GM18511 (cell line): ENCODE measurements around the gene PTDSS2.
"Not testable (repeated sequence)": the region's sequence is repeated elsewhere in the genome, so short reads cannot be mapped to it uniquely, and the experiment has no call there.

Source experiments
- ATAC-seq: cut with Tn5 transposase; IDR thresholded peaks from one replicate; pipeline ENCODE4 v1.9.1; 2021; ENCODE audit warnings: mild to moderate bottlenecking, moderate library complexity; ENCODE audit not compliant: unreplicated experiment

PTDSS2 gene

GRCh38 chr11:464316-464715, 14.2 kb downstream of the PTDSS2 start:
- ATAC-seq = no peak

GRCh38 chr11:465896-466530, 15.9 kb downstream of the PTDSS2 start:
- no peak for ATAC-seq

- no peak for ATAC-seq
Measured at GRCh38 chr11:468036-468435, 18.0 kb downstream of the PTDSS2 start.

GRCh38 chr11:468493-468892, 18.4 kb downstream of the PTDSS2 start:
- no peak for ATAC-seq

- not testable (repeated sequence) for ATAC-seq
Measured at GRCh38 chr11:469026-469683, 19.1 kb downstream of the PTDSS2 start.

GRCh38 chr11:469684-470560, 19.8 kb downstream of the PTDSS2 start:
- ATAC-seq = no peak

- ATAC-seq = no peak
Measured at GRCh38 chr11:471468-472145, 21.5 kb downstream of the PTDSS2 start.

GRCh38 chr11:472272-472671, 22.2 kb downstream of the PTDSS2 start:
- no peak for ATAC-seq

- ATAC-seq = no peak
Measured at GRCh38 chr11:472816-473215, 22.7 kb downstream of the PTDSS2 start.

GRCh38 chr11:473415-473814, 23.3 kb downstream of the PTDSS2 start:
- no peak for ATAC-seq

GRCh38 chr11:473962-474785, 24.1 kb downstream of the PTDSS2 start:
- ATAC-seq = no peak

GRCh38 chr11:474914-475506, 24.9 kb downstream of the PTDSS2 start:
- ATAC-seq = no peak

- no peak for ATAC-seq
Measured at GRCh38 chr11:475941-476340, 25.9 kb downstream of the PTDSS2 start.

- ATAC-seq = no peak
Measured at GRCh38 chr11:476416-476815, 26.3 kb downstream of the PTDSS2 start.

- no peak for ATAC-seq
Measured at GRCh38 chr11:477052-477715, 27.1 kb downstream of the PTDSS2 start.

- ATAC-seq = no peak
Measured at GRCh38 chr11:479311-479710, 29.2 kb downstream of the PTDSS2 start.

- no peak for ATAC-seq
Measured at GRCh38 chr11:484616-485015, 34.5 kb downstream of the PTDSS2 start.

GRCh38 chr11:486189-486588, 36.1 kb downstream of the PTDSS2 start:
- ATAC-seq = no peak

- ATAC-seq = no peak
Measured at GRCh38 chr11:487571-488021, 37.5 kb downstream of the PTDSS2 start.
